HCT116 (cell line): ENCODE data around the gene DFFA. TPM values are rescaled to one million over a fixed set of nuclear protein-coding genes. Genes with fewer than 3 reads are reported as not detected.
"Not testable (repeated sequence)": the region's sequence is repeated elsewhere in the genome, so short reads cannot be mapped to it uniquely, and the experiment has no call there.

Experiments used
- ATAC-seq: fragments of 200-7000 bp; cut with Tn5 transposase; 2 replicates; pipeline ENCODE4 v1.9.1; 2020; ENCODE audit warnings: mild to moderate bottlenecking, moderate library complexity
- BruUV-seq: library from RNA; stranded (reverse); fragments of 400-500 nt; replicated peaks from 2 replicates; lab custom pipeline; 2021; lab: Mats Ljungman, UMichigan
- CTCF ChIA-PET: fragments of 300-600 bp; sonication (Branson Sonifier 250); formaldehyde crosslinking; loops from one replicate; lab custom pipeline; 2021; ENCODE audit warnings: antibody characterized with exemption; lab: Charles Lee
- POLR2A ChIA-PET: fragments of 300-600, 350-600 bp; sonication (Branson Sonifier 250); formaldehyde crosslinking; loops from one replicate; lab custom pipeline; 2021; ENCODE audit warnings: antibody characterized with exemption; lab: Charles Lee
- RAD21 ChIA-PET, 2 experiments: fragments of 300-600 bp; sonication (Branson Sonifier 250); formaldehyde crosslinking; loops; one replicate each; lab custom pipeline; 2023; ENCODE audit warnings: low total read pairs in 2 of 2; ENCODE audit not compliant: uncharacterized antibody in 2 of 2, unreplicated experiment in 2 of 2, low non-redundant PET in 1 of 2; lab: Charles Lee
- DNase-seq: peaks from one replicate; pipeline ENCODE4 v3.0.0-alpha.2; 2010; ENCODE audit warnings: low read depth, low spot score
- H2AFZ ChIP-seq: fragments of 200-600 bp; shearing (Covaris generic), sonication (generic); 2 replicates; pipeline ENCODE4 v1.6.1; 2017; ENCODE audit warnings: low read depth, mixed run types, mixed read lengths, antibody characterized with exemption, low read length; ENCODE audit not compliant: poor library complexity, severe bottlenecking
- H3K27ac ChIP-seq: 2 replicates; pipeline ENCODE4 v1.5.1; 2012; ENCODE audit warnings: low read depth, low read length
- H3K27me3 ChIP-seq: fragments of 200-600 bp; sonication (generic); 2 replicates; pipeline ENCODE4 v1.6.1; 2016; ENCODE audit warnings: mixed run types, low read length, mixed read lengths; ENCODE audit not compliant: insufficient read depth
- H3K36me3 ChIP-seq, 2 experiments: fragments of 200-500 bp in 1 of 2; fragments of 200-600 bp in 1 of 2; sonication (Bioruptor generic) in 1 of 2; sonication (generic) in 1 of 2; 2 replicates each; pipeline versions ENCODE4 v1.5.1 to v1.6.1; 2014 to 2016; ENCODE audit warnings: low read length in 2 of 2, inconsistent platforms in 1 of 2, mixed read lengths in 1 of 2, mixed run types in 1 of 2; ENCODE audit not compliant: insufficient read depth in 2 of 2, control insufficient read depth in 1 of 2
- H3K4me1 ChIP-seq, 2 experiments: fragments of 200-600 bp in 1 of 2; sonication (generic) in 1 of 2; 2 replicates each; pipeline versions ENCODE4 v1.5.1 to v1.6.1; 2012 to 2017; ENCODE audit warnings: low read length in 2 of 2, inconsistent platforms in 1 of 2, mild to moderate bottlenecking in 1 of 2, mixed read lengths in 1 of 2, mixed run types in 1 of 2, moderate library complexity in 1 of 2; ENCODE audit not compliant: insufficient read depth in 2 of 2, control insufficient read depth in 1 of 2
- H3K4me2 ChIP-seq: fragments of 200-600 bp; sonication (generic); 2 replicates; pipeline ENCODE4 v1.6.1; 2017; ENCODE audit warnings: mixed run types, low read length, mixed read lengths
- H3K4me3 ChIP-seq, 2 experiments: fragments of 200-600 bp in 1 of 2; sonication (generic) in 1 of 2; replicated peaks in 1 of 2; 2 replicates each; pipeline ENCODE4 v1.5.1; 2011 to 2016; ENCODE audit warnings: low read length in 2 of 2, control low read depth in 1 of 2, low read depth in 1 of 2, mild to moderate bottlenecking in 1 of 2, mixed read lengths in 1 of 2, mixed run types in 1 of 2
- H3K79me2 ChIP-seq: fragments of 200-600 bp; sonication (generic); 2 replicates; pipeline ENCODE4 v1.6.1; 2017; ENCODE audit warnings: mild to moderate bottlenecking, mixed run types, low read length, moderate library complexity, mixed read lengths; ENCODE audit not compliant: insufficient read depth
- H3K9ac ChIP-seq: fragments of 200-600 bp; sonication (generic); 2 replicates; pipeline ENCODE4 v1.6.1; 2016; ENCODE audit warnings: low read length, mixed read lengths
- H3K9me2 ChIP-seq: fragments of 200-600 bp; sonication (generic), shearing (Covaris generic); 2 replicates; pipeline ENCODE4 v1.6.1; 2017; ENCODE audit warnings: mixed run types, mild to moderate bottlenecking, moderate library complexity; ENCODE audit not compliant: insufficient read depth
- H3K9me3 ChIP-seq, 2 experiments: fragments of 200-500 bp in 1 of 2; fragments of 200-600 bp in 1 of 2; sonication (Bioruptor generic) in 1 of 2; sonication (generic) in 1 of 2; 2 replicates each; pipeline ENCODE4 v1.6.1; 2014 to 2017; ENCODE audit warnings: low read length in 2 of 2, mixed read lengths in 2 of 2, inconsistent platforms in 1 of 2, low read depth in 1 of 2, mild to moderate bottlenecking in 1 of 2, mixed run types in 1 of 2, moderate library complexity in 1 of 2; ENCODE audit not compliant: control insufficient read depth in 1 of 2, insufficient read depth in 1 of 2
- H4K20me1 ChIP-seq: fragments of 200-600 bp; sonication (generic), shearing (Covaris generic); 2 replicates; pipeline ENCODE4 v1.6.1; 2017; ENCODE audit warnings: mixed run types, mild to moderate bottlenecking, moderate library complexity; ENCODE audit not compliant: insufficient read depth
- CBX3 ChIP-seq: IDR thresholded peaks from 2 replicates; pipeline ENCODE4 v1.6.1; 2012; ENCODE audit warnings: low read depth
- EGR1 ChIP-seq: IDR thresholded peaks from 2 replicates; pipeline ENCODE4 v1.6.1; 2012; ENCODE audit warnings: low read depth
- FOSL1 ChIP-seq: IDR thresholded peaks from 2 replicates; pipeline ENCODE4 v1.6.1; 2012; ENCODE audit warnings: low read depth
- POLR2A ChIP-seq: IDR thresholded peaks from 2 replicates; pipeline ENCODE4 v1.7.0; 2011; ENCODE audit warnings: borderline replicate concordance; ENCODE audit not compliant: insufficient read depth, insufficient read length; ENCODE audit errors: extremely low read depth
- RAD21 ChIP-seq: IDR thresholded peaks from 2 replicates; pipeline ENCODE4 v1.6.1; 2012; ENCODE audit warnings: low read depth, mild to moderate bottlenecking
- SP1 ChIP-seq: IDR thresholded peaks from 2 replicates; pipeline ENCODE4 v1.6.1; 2012; ENCODE audit warnings: low read depth
- intact Hi-C: fragments of 100-400 bp; cut with micrococcal nuclease; formaldehyde crosslinking; loops from 2 replicates; pipeline ENCODE4 v1.10.0; 2022
- total RNA-seq: library from RNA; stranded (reverse); gene quantifications from one replicate; pipeline ENCODE4 v1.2.1, GENCODE V29; 2021; ENCODE audit not compliant: unreplicated experiment
- TF ChIP-seq, protein P1 (sequence below): IDR thresholded peaks from 2 replicates; pipeline ENCODE4 v1.6.1; 2012; ENCODE audit warnings: low read depth
- TF ChIP-seq, protein P2 (sequence below): IDR thresholded peaks from 2 replicates; pipeline ENCODE4 v1.6.1; 2011; ENCODE audit warnings: mild to moderate bottlenecking, low read length, moderate library complexity; ENCODE audit not compliant: insufficient replicate concordance; ENCODE audit errors: extremely low read depth

Gene DFFA
- total RNA-seq, 1 experiment from 2014 or later, result 67.7 TPM

DNA sequence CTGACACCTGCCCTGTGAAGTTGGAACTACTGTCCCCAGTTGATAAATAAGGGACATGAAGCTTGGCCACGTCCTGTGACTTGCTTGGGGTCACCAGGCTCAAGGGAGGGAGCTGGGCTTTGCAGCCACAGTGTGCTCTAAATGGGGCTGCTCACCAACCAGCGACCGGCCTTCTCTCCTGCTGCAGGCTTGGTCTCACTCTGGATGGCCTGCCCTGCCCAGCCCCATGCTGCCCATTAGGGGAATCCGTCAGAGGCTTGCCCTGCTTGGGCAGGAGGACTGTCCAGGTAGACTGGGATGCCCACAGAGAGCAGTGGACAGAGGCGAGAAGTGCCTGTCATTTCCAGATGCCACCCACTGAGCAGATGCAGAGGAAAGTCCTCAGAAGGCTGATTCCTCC lies 43.3 kb downstream of the DFFA start:
- ChIA-PET RAD21 (no interaction called here), POLR2A (no interaction called here), CTCF (interaction anchor here (0.9 kb wide), 1 partner anchor 27 kb away, joined by 3 read pairs; no protein-coding TSS in a partner anchor)
- no peak overlapping the region for H3K4me3 ChIP-seq
- H3K27me3 ChIP-seq, result no peaks in the 10 kb centered on the region
- DNase-seq, result no peak
- BruUV-seq, result no TSS peak
- no peak for TF ChIP-seq CBX3
- no peak for TF ChIP-seq POLR2A
- no peak for TF ChIP-seq EGR1
- TF ChIP-seq, protein P1, sequence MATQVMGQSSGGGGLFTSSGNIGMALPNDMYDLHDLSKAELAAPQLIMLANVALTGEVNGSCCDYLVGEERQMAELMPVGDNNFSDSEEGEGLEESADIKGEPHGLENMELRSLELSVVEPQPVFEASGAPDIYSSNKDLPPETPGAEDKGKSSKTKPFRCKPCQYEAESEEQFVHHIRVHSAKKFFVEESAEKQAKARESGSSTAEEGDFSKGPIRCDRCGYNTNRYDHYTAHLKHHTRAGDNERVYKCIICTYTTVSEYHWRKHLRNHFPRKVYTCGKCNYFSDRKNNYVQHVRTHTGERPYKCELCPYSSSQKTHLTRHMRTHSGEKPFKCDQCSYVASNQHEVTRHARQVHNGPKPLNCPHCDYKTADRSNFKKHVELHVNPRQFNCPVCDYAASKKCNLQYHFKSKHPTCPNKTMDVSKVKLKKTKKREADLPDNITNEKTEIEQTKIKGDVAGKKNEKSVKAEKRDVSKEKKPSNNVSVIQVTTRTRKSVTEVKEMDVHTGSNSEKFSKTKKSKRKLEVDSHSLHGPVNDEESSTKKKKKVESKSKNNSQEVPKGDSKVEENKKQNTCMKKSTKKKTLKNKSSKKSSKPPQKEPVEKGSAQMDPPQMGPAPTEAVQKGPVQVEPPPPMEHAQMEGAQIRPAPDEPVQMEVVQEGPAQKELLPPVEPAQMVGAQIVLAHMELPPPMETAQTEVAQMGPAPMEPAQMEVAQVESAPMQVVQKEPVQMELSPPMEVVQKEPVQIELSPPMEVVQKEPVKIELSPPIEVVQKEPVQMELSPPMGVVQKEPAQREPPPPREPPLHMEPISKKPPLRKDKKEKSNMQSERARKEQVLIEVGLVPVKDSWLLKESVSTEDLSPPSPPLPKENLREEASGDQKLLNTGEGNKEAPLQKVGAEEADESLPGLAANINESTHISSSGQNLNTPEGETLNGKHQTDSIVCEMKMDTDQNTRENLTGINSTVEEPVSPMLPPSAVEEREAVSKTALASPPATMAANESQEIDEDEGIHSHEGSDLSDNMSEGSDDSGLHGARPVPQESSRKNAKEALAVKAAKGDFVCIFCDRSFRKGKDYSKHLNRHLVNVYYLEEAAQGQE, result no peak
- TF ChIP-seq, protein P2, sequence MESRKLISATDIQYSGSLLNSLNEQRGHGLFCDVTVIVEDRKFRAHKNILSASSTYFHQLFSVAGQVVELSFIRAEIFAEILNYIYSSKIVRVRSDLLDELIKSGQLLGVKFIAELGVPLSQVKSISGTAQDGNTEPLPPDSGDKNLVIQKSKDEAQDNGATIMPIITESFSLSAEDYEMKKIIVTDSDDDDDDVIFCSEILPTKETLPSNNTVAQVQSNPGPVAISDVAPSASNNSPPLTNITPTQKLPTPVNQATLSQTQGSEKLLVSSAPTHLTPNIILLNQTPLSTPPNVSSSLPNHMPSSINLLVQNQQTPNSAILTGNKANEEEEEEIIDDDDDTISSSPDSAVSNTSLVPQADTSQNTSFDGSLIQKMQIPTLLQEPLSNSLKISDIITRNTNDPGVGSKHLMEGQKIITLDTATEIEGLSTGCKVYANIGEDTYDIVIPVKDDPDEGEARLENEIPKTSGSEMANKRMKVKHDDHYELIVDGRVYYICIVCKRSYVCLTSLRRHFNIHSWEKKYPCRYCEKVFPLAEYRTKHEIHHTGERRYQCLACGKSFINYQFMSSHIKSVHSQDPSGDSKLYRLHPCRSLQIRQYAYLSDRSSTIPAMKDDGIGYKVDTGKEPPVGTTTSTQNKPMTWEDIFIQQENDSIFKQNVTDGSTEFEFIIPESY, result no peak
- no peak for TF ChIP-seq FOSL1
- TF ChIP-seq RAD21, result no peak
- TF ChIP-seq SP1, result no peak
- H3K4me2 ChIP-seq, result no peak overlapping the region
- H2AFZ ChIP-seq, result no peak overlapping the region
- ATAC-seq, result no peak
- H3K4me1 ChIP-seq, result peaks cover 2 to 19% of the 10 kb centered on the region in 2 experiments; a peak in 3 of 4 replicates
- H3K9ac ChIP-seq, result no peak overlapping the region
- H3K36me3 ChIP-seq, result no peaks in the 10 kb centered on the region
- H4K20me1 ChIP-seq, result no peaks in the 10 kb centered on the region
- intact Hi-C loops, result loop anchor here (1.0 to 5.0 kb wide), 4 partner anchors 52 to 802 kb away; no protein-coding TSS in a partner anchor
- peaks cover 8% of the 10 kb centered on the region; the same call in 1 of the 2 replicates for H3K79me2 ChIP-seq
- no peaks in the 10 kb centered on the region for H3K9me3 ChIP-seq
- H3K27ac ChIP-seq, result no peak overlapping the region
- H3K9me2 ChIP-seq, result no peaks in the 10 kb centered on the region

DNA sequence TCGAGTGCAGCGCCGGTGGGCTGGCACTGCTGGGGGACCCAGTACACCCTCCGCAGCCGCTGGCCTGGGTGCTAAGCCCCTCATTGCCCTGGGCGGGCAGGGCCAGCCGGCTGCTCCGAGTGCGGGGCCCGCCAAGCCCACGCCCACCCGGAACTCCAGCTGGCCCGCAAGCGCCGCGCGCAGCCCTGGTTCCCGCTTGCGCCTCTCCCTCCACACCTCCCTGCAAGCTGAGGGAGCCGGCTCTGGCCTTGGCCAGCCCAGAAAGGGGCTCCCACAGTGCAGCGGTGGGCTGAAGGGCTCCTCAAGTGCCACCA lies 45.8 kb downstream of the DFFA start:
- CTCF ChIA-PET, H4K20me1 ChIP-seq, BruUV-seq, H3K27ac ChIP-seq, H3K9me3 ChIP-seq, H3K79me2 ChIP-seq, H3K9ac ChIP-seq, POLR2A ChIA-PET, H3K9me2 ChIP-seq, H3K36me3 ChIP-seq, RAD21 ChIA-PET, ATAC-seq, H3K4me2 ChIP-seq, H3K4me3 ChIP-seq, DNase-seq, H2AFZ ChIP-seq, H3K27me3 ChIP-seq: not testable (repeated sequence)
- intact Hi-C loops, result loop anchor here (5.0 kb wide), 2 partner anchors 549 to 799 kb away; no protein-coding TSS in a partner anchor
- H3K4me1 ChIP-seq, result peaks cover 2 to 18% of the 10 kb centered on the region in 2 experiments; a peak in 3 of 4 replicates
